GM18505 (cell line): ENCODE data around the gene CCL25.
"Not testable (repeated sequence)": the region's sequence is repeated elsewhere in the genome, so short reads cannot be mapped to it uniquely, and the experiment has no call there.

ENCODE experiments used
- ATAC-seq: cut with Tn5 transposase; IDR thresholded peaks from one replicate; pipeline ENCODE4 v1.9.1; 2021; ENCODE audit not compliant: unreplicated experiment
- POLR2A ChIP-seq: IDR thresholded peaks from 4 replicates; pipeline ENCODE4 v1.6.1; 2011; ENCODE audit warnings: borderline replicate concordance; ENCODE audit not compliant: insufficient read depth, insufficient read length; ENCODE audit errors: extremely low read depth

The CCL25 gene

GRCh38 chr19:8052464-8052859 lies at the start of gene CCL25:
Gene CCL25 (plus strand): TSS chr19:8052760. CDS start chr19:8053050, 290 bp downstream.
- TF ChIP-seq POLR2A, result no peak
- no peak for ATAC-seq

- no peak for TF ChIP-seq POLR2A
- ATAC-seq, result no peak
These were observed 48.6 kb upstream of the CCL25 start for GRCh38 chr19:8004001-8004400.

GRCh38 chr19:8004723-8005513 lies 47.6 kb upstream of the CCL25 start:
- TF ChIP-seq POLR2A, result no peak
- peak; percentile 28 for ATAC-seq

- TF ChIP-seq POLR2A, result peak; percentile 92
- ATAC-seq, result peak; percentile 65
These were observed 46.9 kb upstream of the CCL25 start, which contains the start of gene ELAVL1 for GRCh38 chr19:8005534-8006256. Gene ELAVL1 (minus strand): TSS chr19:8005641. CDS start chr19:7991815, 13,826 bp downstream.

- no peak for ATAC-seq
- no peak for TF ChIP-seq POLR2A
These were observed 34.8 kb upstream of the CCL25 start for GRCh38 chr19:8017808-8018207.

GRCh38 chr19:8020681-8021080 lies 31.9 kb upstream of the CCL25 start:
- no peak for ATAC-seq
- TF ChIP-seq POLR2A, result no peak

- ATAC-seq, result no peak
- no peak for TF ChIP-seq POLR2A
These were observed 31.2 kb upstream of the CCL25 start for GRCh38 chr19:8021374-8021773.

GRCh38 chr19:8022275-8022674 lies 30.3 kb upstream of the CCL25 start:
- ATAC-seq, result no peak
- TF ChIP-seq POLR2A, result no peak

- no peak for TF ChIP-seq POLR2A
- ATAC-seq, result no peak
These were observed 29.2 kb upstream of the CCL25 start for GRCh38 chr19:8023371-8023770.

GRCh38 chr19:8024256-8024655 lies 28.3 kb upstream of the CCL25 start:
- not testable (repeated sequence) for ATAC-seq

GRCh38 chr19:8025316-8025715 lies 27.2 kb upstream of the CCL25 start:
- TF ChIP-seq POLR2A, result no peak
- no peak for ATAC-seq

GRCh38 chr19:8028951-8029491 lies 23.5 kb upstream of the CCL25 start:
- no peak for ATAC-seq
- TF ChIP-seq POLR2A, result no peak

- no peak for ATAC-seq
- TF ChIP-seq POLR2A, result no peak
These were observed 21.6 kb upstream of the CCL25 start for GRCh38 chr19:8030960-8031359.

- not testable (repeated sequence) for ATAC-seq
These were observed 19.0 kb upstream of the CCL25 start for GRCh38 chr19:8033287-8034177.

GRCh38 chr19:8034178-8034525 lies 18.4 kb upstream of the CCL25 start:
- ATAC-seq, result no peak

More at GRCh38 chr19:8034178-8034525, 18.4 kb upstream of the CCL25 start:
- TF ChIP-seq POLR2A, result no peak
